Measurements from ENCODE around the gene C9orf50.
"Not testable (repeated sequence)": the region's sequence is repeated elsewhere in the genome, so short reads cannot be mapped to it uniquely, and the experiment has no call there.

GRCh38 chr9:129662239-129662638, 41.3 kb upstream of the C9orf50 start:
- TF ChIP-seq POLR2A (IDR thresholded peaks at IDR 0.05; ENCODE audit: low read depth, low read length); POLR2AphosphoS5 (IDR thresholded peaks at IDR 0.05; ENCODE audit: low read depth, low read length); TAF1 (IDR thresholded peaks at IDR 0.05; ENCODE audit: borderline replicate concordance, low read depth, low read length): not testable (repeated sequence)
